ENCODE results near the gene NCBP2.

Gene NCBP2

GRCh38 chr3:196942226-196942914 is at the start of gene NCBP2:
Gene NCBP2, minus strand, starts transcription at chr3:196942528. Its CDS starts 25 bp downstream, at chr3:196942503.
- Histone ChIP-seq H2AFZ (ENCODE audit: low read depth, low read length) (peak within 1 kb of the TSS; percentile 84; the same call in 1 of the 2 replicates), H3K27me3 (ENCODE audit: low read depth, low read length) (no peaks in the 10 kb centered on the region), H3K9me3 (ENCODE audit: insufficient read depth, low read length) (no peaks in the 10 kb centered on the region), H3K36me3 (replicated peaks; ENCODE audit: low read depth, low read length) (peaks cover 24% of the 10 kb centered on the region), H3K27ac (ENCODE audit: low read length) (peak within 1 kb of the TSS; percentile 81), H3K4me1 (ENCODE audit: low read length) (peaks cover 23% of the 10 kb centered on the region), H3K79me2 (ENCODE audit: low read length) (peaks cover 69% of the 10 kb centered on the region), H3K9ac (ENCODE audit: low read length) (peak within 1 kb of the TSS; percentile 94), H4K20me1 (ENCODE audit: insufficient read depth, low read length) (0 out of 2 replicates have a peak, but pooled peaks cover 4% of the 10 kb centered on the region), H3K4me3 (ENCODE audit: low read length) (peak within 1 kb of the TSS; percentile 93), H3K4me2 (ENCODE audit: low read length) (peak within 1 kb of the TSS; percentile 97)
- no peak for TF ChIP-seq EZH2phosphoT487 (IDR thresholded peaks at IDR 0.05; ENCODE audit: low read depth)
- TF ChIP-seq CTCF (IDR thresholded peaks at IDR 0.05; ENCODE audit: low read depth, low read length), result peak; percentile 45

- H3K4me3 ChIP-seq (ENCODE audit: low read length), result no peak overlapping the region
- no peaks in the 10 kb centered on the region for H4K20me1 ChIP-seq (ENCODE audit: insufficient read depth, low read length)
- peaks cover 5% of the 10 kb centered on the region; the same call in 1 of the 2 replicates for H3K4me1 ChIP-seq (ENCODE audit: low read length)
- TF ChIP-seq EZH2phosphoT487 (IDR thresholded peaks at IDR 0.05; ENCODE audit: low read depth), result no peak
- TF ChIP-seq CTCF (IDR thresholded peaks at IDR 0.05; ENCODE audit: low read depth, low read length), result no peak
- H3K27me3 ChIP-seq (ENCODE audit: low read depth, low read length), result no peaks in the 10 kb centered on the region
- H3K9me3 ChIP-seq (ENCODE audit: insufficient read depth, low read length), result no peaks in the 10 kb centered on the region
- H3K79me2 ChIP-seq (ENCODE audit: low read length), result no peaks in the 10 kb centered on the region
- H2AFZ ChIP-seq (ENCODE audit: low read depth, low read length), result no peak overlapping the region
- no peak overlapping the region for H3K27ac ChIP-seq (ENCODE audit: low read length)
- no peak overlapping the region for H3K4me2 ChIP-seq (ENCODE audit: low read length)
- no peaks in the 10 kb centered on the region for H3K36me3 ChIP-seq (replicated peaks; ENCODE audit: low read depth, low read length)
- no peak overlapping the region for H3K9ac ChIP-seq (ENCODE audit: low read length)
Observed at GRCh38 chr3:196991581-196992460, 49.5 kb upstream of the NCBP2 start.

GRCh38 chr3:196990601-196991007 is 48.3 kb upstream of the NCBP2 start:
- H3K9me3 ChIP-seq (ENCODE audit: insufficient read depth, low read length), result no peaks in the 10 kb centered on the region
- no peak overlapping the region for H3K4me2 ChIP-seq (ENCODE audit: low read length)
- TF ChIP-seq EZH2phosphoT487 (IDR thresholded peaks at IDR 0.05; ENCODE audit: low read depth) (no peak), CTCF (IDR thresholded peaks at IDR 0.05; ENCODE audit: low read depth, low read length) (no peak)
- H2AFZ ChIP-seq (ENCODE audit: low read depth, low read length), result no peak overlapping the region
- no peaks in the 10 kb centered on the region for H3K79me2 ChIP-seq (ENCODE audit: low read length)
- no peak overlapping the region for H3K27ac ChIP-seq (ENCODE audit: low read length)
- no peak overlapping the region for H3K9ac ChIP-seq (ENCODE audit: low read length)
- H4K20me1 ChIP-seq (ENCODE audit: insufficient read depth, low read length), result no peaks in the 10 kb centered on the region
- H3K27me3 ChIP-seq (ENCODE audit: low read depth, low read length), result no peaks in the 10 kb centered on the region
- H3K4me3 ChIP-seq (ENCODE audit: low read length), result no peak overlapping the region
- H3K36me3 ChIP-seq (replicated peaks; ENCODE audit: low read depth, low read length), result no peaks in the 10 kb centered on the region
- peaks cover 5% of the 10 kb centered on the region; the same call in 1 of the 2 replicates for H3K4me1 ChIP-seq (ENCODE audit: low read length)

GRCh38 chr3:196989721-196990262 is 47.5 kb upstream of the NCBP2 start:
- Histone ChIP-seq H3K27me3 (ENCODE audit: low read depth, low read length) (no peaks in the 10 kb centered on the region), H3K4me3 (ENCODE audit: low read length) (no peak overlapping the region), H3K36me3 (replicated peaks; ENCODE audit: low read depth, low read length) (no peaks in the 10 kb centered on the region), H3K9ac (ENCODE audit: low read length) (no peak overlapping the region), H3K9me3 (ENCODE audit: insufficient read depth, low read length) (no peaks in the 10 kb centered on the region), H3K4me2 (ENCODE audit: low read length) (no peak overlapping the region), H3K79me2 (ENCODE audit: low read length) (no peaks in the 10 kb centered on the region), H4K20me1 (ENCODE audit: insufficient read depth, low read length) (no peaks in the 10 kb centered on the region), H2AFZ (ENCODE audit: low read depth, low read length) (no peak overlapping the region), H3K4me1 (ENCODE audit: low read length) (peaks cover 5% of the 10 kb centered on the region; the same call in 1 of the 2 replicates), H3K27ac (ENCODE audit: low read length) (no peak overlapping the region)
- TF ChIP-seq EZH2phosphoT487 (IDR thresholded peaks at IDR 0.05; ENCODE audit: low read depth) (no peak), CTCF (IDR thresholded peaks at IDR 0.05; ENCODE audit: low read depth, low read length) (no peak)

Data from OCI-LY3 (cell line).